Measurements from ENCODE around the gene PPP1R12B.
A peak's percentile ranks its signal among the peaks of the same experiment; 100 is the strongest.
"Not testable (repeated sequence)": the region's sequence is repeated elsewhere in the genome, so short reads cannot be mapped to it uniquely, and the experiment has no call there.

Gene PPP1R12B

DNA sequence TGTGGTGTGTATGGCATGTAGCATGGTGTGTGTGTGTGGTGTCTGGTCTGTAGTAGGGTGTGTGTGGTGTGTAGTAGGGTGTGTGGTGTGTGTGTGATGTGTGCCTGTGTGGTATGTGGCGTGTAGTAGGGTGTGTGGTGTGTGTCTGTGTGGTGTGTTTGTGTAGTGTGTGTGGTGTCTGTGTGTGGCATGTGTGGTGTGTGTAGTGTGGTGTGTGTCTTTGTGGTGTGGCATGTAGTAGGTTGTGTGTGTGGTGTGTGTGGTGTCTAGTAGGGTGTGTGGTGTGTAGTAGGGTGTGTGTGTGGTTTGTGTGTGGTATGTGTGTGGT lies 276.2 kb downstream of the PPP1R12B start:
- no peak for DNase-seq (ENCODE audit: low spot score in 2 of 2)
- Mint-ChIP-seq H3K9me3 (no peaks in the 10 kb centered on the region), H3K36me3 (no peaks in the 10 kb centered on the region), H3K27ac (no peak overlapping the region), H3K4me3 (no peak overlapping the region), H3K4me1 (peaks cover 29% of the 10 kb centered on the region)
- ATAC-seq, result no peak

DNA sequence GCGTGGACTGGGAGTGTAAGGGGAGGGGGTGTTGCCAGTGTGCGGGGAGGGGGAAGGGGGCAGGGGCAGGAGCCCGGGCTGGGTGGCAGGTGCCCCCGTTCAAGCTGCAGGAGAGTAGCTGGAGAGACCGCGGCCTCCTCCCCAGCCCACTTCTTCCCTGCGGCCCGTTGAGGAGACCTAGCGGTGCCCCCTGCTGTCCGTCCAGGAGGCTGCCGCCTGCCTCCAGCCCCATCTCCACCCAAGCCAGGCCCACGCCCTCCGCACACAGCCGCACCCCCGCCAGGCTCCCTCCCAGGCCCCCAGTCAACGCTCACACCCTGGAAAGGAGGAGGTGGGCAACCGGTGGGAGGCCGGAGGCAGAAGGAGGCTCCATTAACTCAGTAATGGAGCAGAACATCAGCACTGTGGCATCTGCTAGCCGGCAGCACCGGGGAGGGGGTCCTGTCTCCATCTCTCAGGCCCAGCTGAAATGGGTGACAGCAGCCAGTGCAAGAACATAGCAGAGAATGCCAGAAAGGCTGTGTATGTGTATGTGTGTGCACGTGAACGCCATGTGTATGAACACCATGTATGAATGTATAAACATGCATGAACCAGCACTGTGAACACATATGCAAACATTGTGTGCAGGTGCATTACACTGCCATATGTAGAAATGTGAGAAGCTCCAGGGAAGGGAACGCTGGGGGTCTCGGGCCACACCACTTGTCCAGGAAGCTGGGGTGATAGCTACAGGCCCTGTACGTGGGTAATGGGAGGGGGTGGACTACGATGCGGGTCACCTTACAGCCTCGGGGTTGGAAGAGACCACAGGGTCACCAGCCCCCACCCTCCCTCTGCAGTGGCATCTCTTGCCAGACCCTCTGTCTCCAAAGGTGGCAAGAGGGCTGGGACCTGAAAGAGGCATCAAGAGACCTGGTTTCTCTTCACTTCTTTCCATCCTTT lies 277.2 kb downstream of the PPP1R12B start:
- H3K4me3 Mint-ChIP-seq, result no peak overlapping the region
- no peaks in the 10 kb centered on the region for H3K36me3 Mint-ChIP-seq
- peak; percentile 51 to 79 for DNase-seq (ENCODE audit: low spot score in 2 of 2)
- no peak overlapping the region for H3K27ac Mint-ChIP-seq
- ATAC-seq, result peak; percentile 86
- peaks cover 36% of the 10 kb centered on the region for H3K4me1 Mint-ChIP-seq
- no peaks in the 10 kb centered on the region for H3K9me3 Mint-ChIP-seq

GRCh38 chr1:202627036-202627435 lies 278.5 kb downstream of the PPP1R12B start:
- peaks cover 50% of the 10 kb centered on the region for H3K4me1 Mint-ChIP-seq
- not testable (repeated sequence) for H3K4me3 Mint-ChIP-seq, ATAC-seq

GRCh38 chr1:202627841-202628565 lies 279.5 kb downstream of the PPP1R12B start:
- ATAC-seq (no peak), DNase-seq (ENCODE audit: low spot score in 2 of 2) (no peak)
- Mint-ChIP-seq H3K4me1 (peaks cover 52% of the 10 kb centered on the region), H3K4me3 (no peak overlapping the region), H3K36me3 (no peaks in the 10 kb centered on the region), H3K9me3 (no peaks in the 10 kb centered on the region), H3K27ac (peak overlapping the region; percentile 16)

More at GRCh38 chr1:202627036-202627435, 278.5 kb downstream of the PPP1R12B start:
- not testable (repeated sequence) for H3K36me3 Mint-ChIP-seq; H3K27ac Mint-ChIP-seq; H3K9me3 Mint-ChIP-seq; DNase-seq (ENCODE audit: low spot score in 2 of 2)

GRCh38 chr1:202628646-202629215 lies 280.2 kb downstream of the PPP1R12B start:
- H3K4me3 Mint-ChIP-seq, result peak overlapping the region; percentile 22
- no peaks in the 10 kb centered on the region for H3K9me3 Mint-ChIP-seq
- H3K36me3 Mint-ChIP-seq, result no peaks in the 10 kb centered on the region
- H3K27ac Mint-ChIP-seq, result peak overlapping the region; percentile 0
- DNase-seq (ENCODE audit: low spot score in 2 of 2) (no peak), ATAC-seq (no peak)
- peaks cover 52% of the 10 kb centered on the region for H3K4me1 Mint-ChIP-seq

- Mint-ChIP-seq H3K4me3 (peak overlapping the region; percentile 22), H3K4me1 (peaks cover 52% of the 10 kb centered on the region), H3K27ac (peak overlapping the region; percentile 0)
- ATAC-seq, result peak; percentile 81
- H3K36me3 Mint-ChIP-seq, H3K9me3 Mint-ChIP-seq: not testable (repeated sequence)
- peak in 1 of 2 donors; percentile 59 for DNase-seq (ENCODE audit: low spot score in 2 of 2)
Measured at GRCh38 chr1:202629257-202629811, 280.8 kb downstream of the PPP1R12B start.

DNA sequence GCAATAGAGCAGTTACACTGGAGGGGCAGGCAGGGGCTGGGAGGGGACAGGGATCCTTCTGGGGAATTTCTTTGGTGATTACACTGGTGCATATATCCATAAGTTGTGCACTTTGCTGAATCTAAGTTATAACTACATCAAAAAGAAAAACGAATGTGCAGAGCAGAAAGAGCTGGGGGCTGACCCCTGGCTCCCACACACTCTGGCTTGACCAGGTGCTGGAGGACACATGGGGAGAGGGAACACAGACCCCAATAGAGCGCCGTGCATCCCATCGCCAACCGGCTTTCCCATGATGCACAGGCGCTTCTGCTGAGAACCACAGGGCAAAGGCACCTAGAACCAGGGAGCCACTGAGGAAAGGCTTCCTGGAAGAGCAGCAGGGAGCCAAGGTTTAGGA lies 281.6 kb downstream of the PPP1R12B start:
- peaks cover 52% of the 10 kb centered on the region for H3K4me1 Mint-ChIP-seq
- not testable (repeated sequence) for H3K36me3 Mint-ChIP-seq; H3K9me3 Mint-ChIP-seq; H3K27ac Mint-ChIP-seq; ATAC-seq; H3K4me3 Mint-ChIP-seq; DNase-seq (ENCODE audit: low spot score in 2 of 2)

DNA sequence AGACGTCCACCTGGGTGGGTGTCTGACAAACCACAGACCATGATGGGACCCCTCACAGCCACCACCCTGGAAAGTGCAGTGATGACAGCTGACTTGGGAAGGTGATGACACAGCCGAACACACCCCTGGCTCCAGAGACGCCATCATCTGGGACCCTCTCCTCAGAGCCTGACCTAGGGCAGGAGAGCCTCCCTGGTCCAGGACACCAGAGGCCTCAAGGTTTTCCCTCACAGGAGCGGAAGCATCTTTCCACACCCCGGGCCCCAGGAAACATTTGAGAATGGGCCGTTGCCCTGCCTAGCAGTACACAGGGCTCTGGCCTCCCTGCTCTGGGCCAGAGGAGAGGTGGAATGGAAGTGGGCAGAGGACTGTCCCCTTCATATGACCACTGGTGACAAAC lies 282.0 kb downstream of the PPP1R12B start:
- Mint-ChIP-seq H3K4me1 (peaks cover 52% of the 10 kb centered on the region), H3K9me3 (no peaks in the 10 kb centered on the region), H3K27ac (no peak overlapping the region), H3K36me3 (no peaks in the 10 kb centered on the region), H3K4me3 (no peak overlapping the region)
- DNase-seq (ENCODE audit: low spot score in 2 of 2), result no peak
- ATAC-seq, result no peak

DNA sequence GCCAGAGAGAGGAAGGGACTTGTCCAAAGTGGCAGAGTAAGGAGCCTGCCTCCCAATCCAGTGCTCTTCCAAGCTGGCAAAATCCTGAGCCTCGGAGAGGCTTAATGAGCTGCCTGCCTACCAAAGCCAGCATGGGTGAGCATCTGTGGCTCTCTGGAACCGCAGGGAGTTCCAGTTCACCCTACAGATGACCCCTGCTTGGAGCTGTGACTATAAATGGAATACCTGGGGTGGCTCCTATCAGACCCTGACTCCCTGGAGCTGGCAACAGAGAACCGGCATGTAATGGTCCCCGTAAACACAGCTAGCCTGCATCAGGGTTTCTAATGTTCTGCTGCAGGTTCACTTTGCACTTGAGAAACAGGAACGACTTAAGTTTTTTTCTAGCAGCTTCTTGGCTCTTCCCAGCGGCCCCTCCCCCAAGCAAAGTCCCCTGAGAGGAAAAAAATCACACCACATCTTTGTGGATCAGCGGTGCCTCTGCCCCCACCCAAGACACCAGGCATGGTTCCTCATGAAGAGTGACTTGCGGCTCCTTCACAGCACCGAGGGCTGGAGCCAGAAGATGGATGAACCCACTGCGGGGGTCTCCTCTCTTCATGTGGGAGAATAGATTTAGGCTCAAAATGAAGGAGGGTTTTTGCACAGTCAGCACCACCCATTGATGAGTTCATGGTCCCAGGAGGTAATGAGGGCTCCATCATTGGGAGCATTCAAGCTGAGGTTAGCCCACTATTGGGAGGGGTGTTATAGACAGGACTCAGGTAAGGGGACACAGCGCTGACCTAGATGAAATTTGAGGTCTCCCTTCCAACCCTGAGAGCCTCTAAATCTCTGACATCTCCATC lies 282.8 kb downstream of the PPP1R12B start:
- no peaks in the 10 kb centered on the region for H3K9me3 Mint-ChIP-seq
- ATAC-seq, result no peak
- DNase-seq (ENCODE audit: low spot score in 2 of 2), result no peak
- peaks cover 52% of the 10 kb centered on the region for H3K4me1 Mint-ChIP-seq
- H3K27ac Mint-ChIP-seq, result no peak overlapping the region
- no peaks in the 10 kb centered on the region for H3K36me3 Mint-ChIP-seq
- no peak overlapping the region for H3K4me3 Mint-ChIP-seq

DNA sequence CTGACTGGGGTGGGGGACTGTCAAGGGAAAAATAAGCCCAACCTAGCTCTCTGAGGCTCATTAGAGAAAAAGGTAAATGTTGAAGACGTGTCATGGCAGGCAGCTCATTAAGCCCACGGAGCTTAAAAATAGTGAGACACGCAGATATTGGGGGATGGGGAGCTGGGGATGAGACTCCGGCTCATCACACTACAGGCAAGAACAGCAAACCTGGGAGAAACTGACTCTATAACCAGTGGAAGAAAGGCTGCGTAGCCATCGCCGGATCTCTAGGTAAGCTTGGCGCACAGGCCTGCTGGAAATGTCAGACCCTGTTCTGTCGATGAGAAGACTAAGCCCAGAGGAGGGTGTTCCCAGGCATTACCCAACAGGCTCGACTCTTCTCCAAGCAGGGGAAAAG lies 283.7 kb downstream of the PPP1R12B start:
- H3K4me3 Mint-ChIP-seq, result no peak overlapping the region
- no peaks in the 10 kb centered on the region for H3K36me3 Mint-ChIP-seq
- H3K9me3 Mint-ChIP-seq, result no peaks in the 10 kb centered on the region
- no peak overlapping the region for H3K27ac Mint-ChIP-seq
- peaks cover 45% of the 10 kb centered on the region for H3K4me1 Mint-ChIP-seq
- ATAC-seq, result no peak
- no peak for DNase-seq (ENCODE audit: low spot score in 2 of 2)

GRCh38 chr1:202636171-202636570 lies 287.7 kb downstream of the PPP1R12B start:
- DNase-seq (ENCODE audit: low spot score in 2 of 2); ATAC-seq; H3K36me3 Mint-ChIP-seq; H3K27ac Mint-ChIP-seq; H3K4me3 Mint-ChIP-seq; H3K9me3 Mint-ChIP-seq: not testable (repeated sequence)
- peaks cover 11% of the 10 kb centered on the region for H3K4me1 Mint-ChIP-seq

- H3K4me1 Mint-ChIP-seq; DNase-seq (ENCODE audit: low spot score in 2 of 2); H3K4me3 Mint-ChIP-seq: not testable (repeated sequence)
Measured at GRCh38 chr1:202637321-202638018, 289.0 kb downstream of the PPP1R12B start.

DNA sequence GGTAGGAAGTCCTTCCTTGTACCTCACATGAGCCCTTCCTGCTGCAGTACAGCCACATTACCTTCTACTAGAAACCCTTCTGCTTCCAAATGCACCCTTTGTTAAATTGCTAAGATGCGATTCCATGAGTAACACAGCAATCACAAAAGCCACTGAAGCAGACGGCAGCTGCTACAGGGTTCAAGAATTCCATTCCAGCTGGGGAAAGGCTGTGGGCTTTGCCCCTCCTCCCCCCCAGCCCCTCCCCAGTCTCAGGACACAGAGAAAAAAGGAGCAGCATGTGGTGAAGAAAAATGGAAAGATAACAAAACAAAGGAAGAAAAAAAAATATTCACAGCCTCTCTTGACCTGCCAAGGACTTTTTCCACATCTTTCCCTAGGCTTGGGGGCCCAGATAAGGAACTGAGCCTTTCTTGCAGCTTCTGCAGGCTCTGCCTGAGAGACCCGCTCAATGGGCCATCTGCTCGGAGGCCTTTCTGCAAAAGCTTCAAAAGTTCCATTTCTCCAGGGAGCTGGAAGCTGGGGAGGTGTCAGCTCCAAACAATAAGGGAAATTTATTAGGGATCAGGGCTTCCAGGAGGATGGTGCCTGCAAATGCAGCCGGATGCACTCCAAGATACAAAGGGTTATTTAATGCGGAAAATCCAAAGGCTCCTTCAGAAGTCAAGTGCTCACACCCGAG lies 289.7 kb downstream of the PPP1R12B start:
- ATAC-seq, result no peak
- Mint-ChIP-seq H3K9me3 (no peaks in the 10 kb centered on the region), H3K4me3 (no peak overlapping the region), H3K4me1 (peaks cover 9% of the 10 kb centered on the region), H3K27ac (no peak overlapping the region), H3K36me3 (no peaks in the 10 kb centered on the region)
- no peak for DNase-seq (ENCODE audit: low spot score in 2 of 2)

More at GRCh38 chr1:202637321-202638018, 289.0 kb downstream of the PPP1R12B start:
- H3K36me3 Mint-ChIP-seq, H3K9me3 Mint-ChIP-seq, ATAC-seq, H3K27ac Mint-ChIP-seq: not testable (repeated sequence)

Measured in stimulated activated effector memory CD8-positive, alpha-beta T cell treated with anti-CD3 and anti-CD28 coated beads, Interleukin-12 subunit alpha, Interleukin-12 subunit beta, amount 100 ng/mL, for 72 hours (primary cell).